Hepatocyte (in vitro differentiated cells): ENCODE measurements around the gene BARHL1. TPM values are rescaled to one million over a fixed set of nuclear protein-coding genes. Genes with fewer than 3 reads are reported as not detected.

Experiments
- DNase-seq: peaks from one replicate; pipeline ENCODE4 v3.0.0-alpha.2; 2016; ENCODE audit warnings: low spot score
- H2AFZ ChIP-seq: fragments of 200-600 bp; sonication (generic); 2 replicates; pipeline ENCODE4 v1.6.0; 2016; ENCODE audit warnings: antibody characterized with exemption, mild to moderate bottlenecking
- H3K27ac ChIP-seq: fragments of 200-600 bp; sonication (generic); 2 replicates; pipeline ENCODE4 v1.5.1; 2016; ENCODE audit warnings: mild to moderate bottlenecking
- H3K27me3 ChIP-seq: fragments of 200-600 bp; sonication (generic); 2 replicates; pipeline ENCODE4 v1.6.1; 2016
- H3K36me3 ChIP-seq: fragments of 200-600 bp; sonication (generic); replicated peaks from 2 replicates; pipeline ENCODE4 v1.5.1; 2016; ENCODE audit warnings: low read depth; ENCODE audit not compliant: insufficient read depth
- H3K4me1 ChIP-seq: fragments of 200-600 bp; sonication (generic); 2 replicates; pipeline ENCODE4 v1.5.1; 2016; ENCODE audit warnings: mild to moderate bottlenecking, moderate library complexity; ENCODE audit not compliant: insufficient read depth
- H3K4me2 ChIP-seq: fragments of 200-600 bp; sonication (generic); 2 replicates; pipeline ENCODE4 v1.6.0; 2016
- H3K4me3 ChIP-seq: fragments of 200-600 bp; sonication (generic); 2 replicates; pipeline ENCODE4 v1.5.1; 2016; ENCODE audit warnings: mild to moderate bottlenecking
- H3K79me2 ChIP-seq: fragments of 200-600 bp; sonication (generic); 2 replicates; pipeline ENCODE4 v1.6.0; 2017; ENCODE audit warnings: mild to moderate bottlenecking
- H3K9me2 ChIP-seq: fragments of 200-600 bp; sonication (generic); replicated peaks from 2 replicates; pipeline ENCODE4 v1.6.0; 2017; ENCODE audit warnings: mild to moderate bottlenecking; ENCODE audit not compliant: insufficient read depth
- H3K9me3 ChIP-seq: fragments of 200-600 bp; sonication (generic); 2 replicates; pipeline ENCODE4 v1.5.1; 2016; ENCODE audit warnings: low read depth, mild to moderate bottlenecking
- H4K20me1 ChIP-seq: fragments of 200-600 bp; sonication (generic); 2 replicates; pipeline ENCODE4 v1.6.0; 2016; ENCODE audit warnings: mild to moderate bottlenecking; ENCODE audit not compliant: insufficient read depth, poor library complexity, severe bottlenecking
- CTCF ChIP-seq: fragments of 200-600 bp; sonication (generic); IDR thresholded peaks from 2 replicates; pipeline ENCODE4 v1.5.1; 2016; ENCODE audit warnings: antibody characterized with exemption, mild to moderate bottlenecking; ENCODE audit not compliant: poor library complexity
- EZH2 ChIP-seq: fragments of 200-600 bp; sonication (generic); IDR thresholded peaks from 2 replicates; pipeline ENCODE4 v1.6.1; 2016; ENCODE audit warnings: antibody characterized with exemption, mild to moderate bottlenecking, borderline replicate concordance
- EZH2phosphoT487 ChIP-seq: fragments of 200-600 bp; sonication (generic); IDR thresholded peaks from one replicate; pipeline ENCODE4 v1.6.1; 2018; ENCODE audit warnings: antibody characterized with exemption, mild to moderate bottlenecking, low read depth, moderate library complexity; ENCODE audit not compliant: unreplicated experiment, severe bottlenecking
- WGBS: methylation state at CpG from one replicate; pipeline ENCODE4 v1.1.6; 2016; ENCODE audit warnings: low lambda C conversion rate; ENCODE audit errors: missing lambda C conversion rate; 5-methylcytosine and 5-hydroxymethylcytosine counted together
- polyA plus RNA-seq: library from polyadenylated mRNA; unstranded; fragments of >200 nt; fragmentation: Nextera tagmentation; extraction: Ambion mirVana; gene quantifications from 2 replicates; pipeline ENCODE4 v1.2.1, GENCODE V29; 2016
- total RNA-seq: library from RNA; depleted of rRNA; stranded (reverse); fragments of >200 nt; gene quantifications from 2 replicates; pipeline ENCODE4 v1.2.3, GENCODE V29; 2014

Gene BARHL1
- total and polyA plus RNA-seq, 2 experiments from 2014 or later, result not detected

- H3K79me2 ChIP-seq, result no peaks in the 10 kb centered on the region
- H2AFZ ChIP-seq, result no peak overlapping the region
- H3K4me1 ChIP-seq, result no peaks in the 10 kb centered on the region
- H3K27me3 ChIP-seq, result peaks cover 97% of the 10 kb centered on the region
- WGBS, result 44% methylated on average over 26 of the region's 37 CpGs
- TF ChIP-seq EZH2phosphoT487 (no peak), CTCF (no peak), EZH2 (no peak)
- no peak for DNase-seq
- no peaks in the 10 kb centered on the region for H3K9me3 ChIP-seq
- no peaks in the 10 kb centered on the region for H3K9me2 ChIP-seq
- no peaks in the 10 kb centered on the region for H3K36me3 ChIP-seq
- no peak overlapping the region for H3K27ac ChIP-seq
- H3K4me2 ChIP-seq, result no peak overlapping the region
- H4K20me1 ChIP-seq, result peaks cover 3% of the 10 kb centered on the region
- H3K4me3 ChIP-seq, result no peak overlapping the region
Measured at GRCh38 chr9:132582786-132583583, 579 bp downstream of the BARHL1 start.

DNA sequence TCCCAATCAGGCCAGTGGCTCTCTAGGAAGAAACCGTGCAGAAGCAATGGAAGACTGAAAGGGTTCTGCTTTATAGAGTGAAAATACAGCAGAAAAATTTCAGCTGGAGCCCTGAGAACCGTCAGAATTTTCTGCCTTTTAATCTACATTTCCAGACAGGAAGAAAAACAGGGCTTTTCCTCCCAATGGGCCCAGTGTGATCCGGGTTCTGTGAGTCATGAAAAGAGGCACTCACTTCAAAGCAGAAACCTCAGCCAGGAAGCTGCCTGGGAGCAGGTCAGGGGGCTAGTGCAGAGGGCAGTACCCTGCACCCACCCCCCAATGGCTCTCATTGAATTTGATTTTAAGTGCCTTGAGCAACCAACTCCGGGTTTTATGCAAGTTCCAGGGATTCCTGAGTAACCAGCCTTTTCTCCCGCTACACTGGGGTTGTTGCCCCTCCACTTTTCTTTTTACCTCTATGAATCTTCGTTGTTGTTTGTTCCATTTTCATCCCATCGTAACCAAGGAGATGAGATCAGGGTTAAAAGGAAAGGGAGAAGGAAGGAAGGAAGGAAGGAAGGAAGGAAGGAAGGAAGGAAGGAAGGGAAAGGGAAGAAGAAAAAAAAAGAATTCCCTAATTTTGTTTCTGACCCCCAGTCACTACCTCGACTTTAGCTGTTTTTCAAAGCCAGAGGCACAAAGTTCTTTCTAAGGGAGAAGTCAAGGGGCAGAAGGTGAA, 1.3 kb downstream of the BARHL1 start:
- Histone ChIP-seq H3K27me3 (peaks cover 97% of the 10 kb centered on the region), H3K9me2 (no peaks in the 10 kb centered on the region), H3K9me3 (no peaks in the 10 kb centered on the region), H3K36me3 (no peaks in the 10 kb centered on the region), H3K4me3 (no peak overlapping the region), H3K79me2 (no peaks in the 10 kb centered on the region), H3K27ac (no peak overlapping the region), H3K4me2 (no peak overlapping the region), H4K20me1 (peaks cover 3% of the 10 kb centered on the region), H3K4me1 (no peaks in the 10 kb centered on the region), H2AFZ (no peak overlapping the region)
- WGBS, result 18% methylated on average over 8 of the region's 8 CpGs
- DNase-seq, result no peak
- TF ChIP-seq EZH2phosphoT487, result no peak
- no peak for TF ChIP-seq CTCF

DNA sequence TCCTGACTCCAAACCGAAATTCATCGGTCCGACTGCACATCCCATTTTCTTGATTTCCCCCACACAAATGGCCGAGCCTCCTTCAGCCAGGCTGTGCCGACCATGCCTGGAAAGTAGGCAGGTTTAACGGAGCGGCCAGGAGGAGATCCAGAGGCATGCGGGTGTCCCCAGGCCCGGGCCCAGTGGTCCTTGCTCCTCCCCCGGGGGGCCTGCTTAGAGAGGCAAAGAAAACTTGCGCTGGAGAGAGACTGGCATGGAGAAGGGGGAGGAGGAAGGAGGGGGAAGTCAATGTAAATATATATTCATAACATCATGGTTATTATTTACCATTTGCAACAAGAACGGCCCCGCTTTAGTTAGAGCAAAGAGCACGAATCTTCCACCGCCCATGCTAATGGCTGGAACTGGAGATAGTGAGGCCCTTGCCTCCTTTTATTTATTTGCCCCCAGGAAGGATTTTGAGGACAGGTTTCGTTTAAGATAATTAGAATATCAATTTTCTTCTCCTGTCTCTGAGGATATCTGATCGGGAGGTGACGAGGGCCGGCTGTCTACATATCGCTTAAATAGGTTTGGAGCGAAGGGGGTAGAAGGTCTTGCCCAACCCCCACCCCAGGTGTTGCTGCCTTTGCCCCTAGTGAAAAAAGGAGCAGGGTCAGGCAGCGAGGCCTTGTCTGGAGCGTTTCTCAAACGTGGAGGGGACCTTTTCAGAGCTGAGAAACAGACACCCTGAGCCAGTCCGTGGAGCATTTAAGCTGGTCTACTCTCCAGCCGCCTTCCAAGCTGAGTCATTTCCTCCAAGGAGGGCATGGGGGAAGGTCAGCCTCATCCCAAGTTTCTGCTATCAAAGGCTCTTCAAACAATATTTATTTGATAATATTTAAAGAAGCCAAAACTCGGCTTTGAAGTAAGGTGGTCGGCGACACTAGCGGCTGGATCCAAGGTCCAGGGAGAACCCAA, 2.5 kb downstream of the BARHL1 start:
- Histone ChIP-seq H3K27ac (no peak overlapping the region), H3K9me3 (no peaks in the 10 kb centered on the region), H3K36me3 (no peaks in the 10 kb centered on the region), H3K79me2 (no peaks in the 10 kb centered on the region), H2AFZ (no peak overlapping the region), H3K27me3 (peaks cover 97% of the 10 kb centered on the region), H3K4me2 (no peak overlapping the region), H3K9me2 (no peaks in the 10 kb centered on the region), H3K4me1 (peaks cover 3% of the 10 kb centered on the region), H4K20me1 (peaks cover 3% of the 10 kb centered on the region), H3K4me3 (no peak overlapping the region)
- DNase-seq, result no peak
- TF ChIP-seq EZH2 (peak; percentile 47), EZH2phosphoT487 (peak; percentile 43), CTCF (no peak)
- 17% methylated on average over 30 of the region's 30 CpGs for WGBS
